Activated T-cell treated with anti-CD3 and anti-CD28 coated beads for 24 hours (primary cell): ENCODE data around the gene DNAH10.

ENCODE experiments used
- DNase-seq: peaks from one replicate; pipeline ENCODE4 v3.0.0-alpha.2; 2020; ENCODE audit warnings: low read depth

The DNAH10 gene

DNA sequence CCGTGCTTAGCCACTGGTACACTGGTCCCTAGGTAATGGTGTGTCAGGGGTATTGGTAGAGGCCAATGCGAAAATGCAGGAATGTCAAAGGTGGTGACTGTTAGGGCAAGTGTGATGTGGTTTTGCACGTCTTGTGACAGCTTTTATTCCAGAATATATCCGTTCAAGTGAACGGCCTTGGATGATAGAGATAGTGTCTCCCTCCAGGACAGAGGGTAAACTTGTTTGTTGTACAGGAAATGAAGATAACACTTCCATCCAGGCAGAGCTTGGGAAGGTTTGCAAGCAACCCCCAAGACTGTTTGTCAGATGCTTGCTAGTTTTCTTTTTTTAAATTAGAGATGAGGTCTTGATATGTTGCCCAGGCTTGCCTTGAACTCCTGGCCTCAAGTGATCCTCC, 84.2 kb downstream of the DNAH10 start:
- DNase-seq = no peak

- DNase-seq = no peak
Observed at GRCh38 chr12:123847019-123847418, 84.9 kb downstream of the DNAH10 start.

- DNase-seq = no peak
Observed at GRCh38 chr12:123847876-123848275, 85.8 kb downstream of the DNAH10 start.

- DNase-seq = no peak
Observed at GRCh38 chr12:123849517-123849916, 87.4 kb downstream of the DNAH10 start.

DNA sequence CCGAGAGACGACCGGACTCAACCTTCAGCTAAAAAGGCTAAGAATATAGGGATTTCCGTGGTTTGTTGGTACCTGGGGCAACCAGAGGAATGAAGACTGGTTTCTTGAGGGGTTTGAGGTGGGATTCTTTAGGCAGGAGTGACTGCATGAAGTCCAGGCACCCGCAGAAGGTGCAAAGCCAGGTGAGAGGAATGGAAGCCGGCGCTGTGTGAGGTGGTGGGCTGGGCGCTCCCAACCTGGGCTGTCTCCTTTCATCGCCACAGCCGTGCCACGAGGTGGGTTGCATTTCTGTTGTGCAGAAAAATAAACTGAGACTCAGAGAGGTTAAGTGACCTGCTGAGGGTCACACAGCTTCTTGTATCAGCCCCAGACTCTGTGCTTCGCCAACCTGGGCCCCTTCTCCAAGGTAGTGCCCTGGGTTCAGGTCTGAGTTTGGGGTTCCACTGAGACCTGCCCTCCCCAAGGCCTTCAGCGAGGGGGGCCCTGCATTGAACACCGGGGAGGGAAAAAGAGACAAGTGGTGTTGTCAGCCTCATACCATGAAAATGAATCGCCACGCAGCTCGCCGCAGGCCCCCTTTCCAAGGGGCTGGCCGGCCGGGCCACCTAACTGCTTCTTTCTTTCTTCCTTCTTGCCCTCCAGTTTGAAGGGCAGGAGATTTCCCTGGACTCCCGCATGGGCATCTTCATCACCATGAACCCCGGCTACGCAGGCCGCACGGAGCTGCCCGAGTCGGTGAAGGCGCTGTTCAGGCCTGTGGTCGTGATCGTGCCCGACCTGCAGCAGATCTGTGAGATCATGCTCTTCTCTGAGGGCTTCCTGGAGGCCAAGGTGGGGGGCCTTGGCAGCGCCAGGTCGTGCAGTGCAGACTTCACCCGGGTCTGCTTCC, 88.4 kb downstream of the DNAH10 start:
- DNase-seq = no peak

DNA sequence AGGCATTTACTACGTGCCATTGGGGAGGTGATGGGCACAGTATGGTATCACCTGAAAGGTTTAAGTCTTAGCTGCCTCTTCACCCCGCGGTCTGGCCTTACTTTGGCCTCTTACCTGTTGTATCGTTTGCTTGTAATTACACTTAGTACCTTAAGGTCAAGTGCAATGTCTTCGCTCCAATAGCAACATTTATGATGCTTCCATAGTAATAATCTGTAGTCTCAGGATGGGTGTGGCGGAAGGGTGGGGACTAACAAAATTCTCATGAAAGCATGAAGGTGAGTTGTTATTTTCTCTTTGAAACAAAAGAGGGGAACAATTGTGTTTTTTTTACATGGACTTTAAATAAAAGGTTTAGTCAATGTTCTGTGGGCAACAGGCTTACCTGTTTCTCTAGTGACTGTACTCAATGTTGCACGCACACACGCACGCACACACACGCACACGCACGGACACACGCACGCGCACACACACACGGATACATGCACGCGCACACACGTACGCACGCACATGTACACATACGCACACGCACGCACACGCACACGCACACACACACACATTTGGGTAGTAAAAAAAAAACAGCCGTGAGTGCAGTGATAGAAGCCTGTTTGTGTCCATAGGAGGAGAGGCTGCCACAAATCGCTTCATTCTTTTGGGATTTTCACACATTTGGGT, 91.4 kb downstream of the DNAH10 start:
- DNase-seq = no peak

DNA sequence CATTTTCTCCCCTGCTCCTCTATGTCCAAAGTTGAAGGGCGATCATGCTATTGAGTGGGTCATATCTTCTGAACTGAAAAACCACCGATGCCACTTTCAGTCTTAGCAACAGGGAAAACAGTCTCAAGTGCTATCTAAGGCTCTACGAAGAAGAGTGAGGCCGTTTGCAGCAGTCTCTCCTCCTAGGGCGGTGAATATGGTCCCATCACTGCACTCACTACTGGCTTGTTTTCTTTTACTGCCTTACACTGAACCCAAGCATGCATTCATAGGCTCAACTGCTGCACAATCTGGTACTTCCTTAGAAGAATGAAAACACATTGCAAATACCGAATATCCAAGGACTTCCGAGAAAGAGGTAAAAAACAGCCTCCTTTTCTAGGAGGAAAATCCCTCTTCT, 92.1 kb downstream of the DNAH10 start:
- no peak for DNase-seq

DNA sequence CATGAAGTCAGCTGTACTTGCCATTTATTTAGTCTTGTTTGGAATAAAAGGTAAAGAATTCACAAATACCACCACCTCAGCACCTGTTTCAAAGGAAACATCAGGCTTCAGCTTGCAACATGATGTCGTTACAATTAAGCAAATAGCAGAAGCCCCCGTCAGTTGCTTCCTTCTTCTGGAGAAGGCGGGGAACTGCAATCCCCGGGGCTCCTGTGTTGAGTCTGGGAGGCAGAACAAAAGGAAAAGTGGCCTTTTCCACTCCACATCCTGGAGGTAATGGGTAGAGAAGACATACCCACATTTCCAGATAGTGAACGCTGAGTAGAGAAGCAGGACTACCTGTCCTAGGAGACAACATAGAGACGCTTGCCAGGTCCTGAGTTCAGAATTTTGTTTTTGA, 92.8 kb downstream of the DNAH10 start:
- no peak for DNase-seq

- no peak for DNase-seq
Observed at GRCh38 chr12:123856681-123857080, 94.6 kb downstream of the DNAH10 start.

DNA sequence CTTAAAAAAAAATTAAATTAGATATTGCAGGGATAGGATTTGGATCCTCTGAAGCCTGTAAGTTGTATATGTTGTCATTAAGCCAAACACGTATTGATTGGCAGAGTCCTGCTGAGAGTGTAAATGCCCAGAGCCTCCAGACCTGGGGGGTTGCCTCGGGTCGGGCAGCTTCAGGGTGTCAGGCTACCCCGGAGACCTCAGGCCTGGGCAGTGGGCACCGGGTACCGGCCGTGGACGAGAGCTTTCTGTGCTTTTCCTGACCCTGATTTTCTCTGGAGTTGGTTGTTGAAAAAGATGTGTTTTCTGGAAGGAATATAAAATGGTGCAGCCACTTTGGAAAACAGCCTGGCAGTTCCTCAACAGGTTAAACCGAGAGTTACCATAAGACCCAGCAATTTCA, 96.1 kb downstream of the DNAH10 start:
- DNase-seq = no peak

DNA sequence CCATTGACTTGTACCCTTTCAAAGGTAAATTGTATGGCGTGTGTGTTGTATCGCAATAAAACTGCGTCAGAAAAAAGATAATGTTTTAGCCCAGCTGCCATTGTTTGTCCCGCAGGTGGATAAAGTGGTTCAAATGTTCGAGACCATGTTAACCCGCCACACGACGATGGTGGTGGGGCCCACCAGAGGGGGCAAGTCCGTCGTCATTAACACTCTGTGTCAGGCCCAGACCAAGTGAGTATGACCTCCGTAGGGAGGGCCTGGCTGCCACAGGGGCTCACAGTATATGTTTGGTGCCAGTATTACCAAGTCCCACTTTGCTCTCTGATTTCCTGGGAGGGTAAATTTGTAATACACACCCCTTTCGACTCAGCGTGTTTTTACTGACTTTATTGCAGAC, 96.9 kb downstream of the DNAH10 start:
- no peak for DNase-seq

DNA sequence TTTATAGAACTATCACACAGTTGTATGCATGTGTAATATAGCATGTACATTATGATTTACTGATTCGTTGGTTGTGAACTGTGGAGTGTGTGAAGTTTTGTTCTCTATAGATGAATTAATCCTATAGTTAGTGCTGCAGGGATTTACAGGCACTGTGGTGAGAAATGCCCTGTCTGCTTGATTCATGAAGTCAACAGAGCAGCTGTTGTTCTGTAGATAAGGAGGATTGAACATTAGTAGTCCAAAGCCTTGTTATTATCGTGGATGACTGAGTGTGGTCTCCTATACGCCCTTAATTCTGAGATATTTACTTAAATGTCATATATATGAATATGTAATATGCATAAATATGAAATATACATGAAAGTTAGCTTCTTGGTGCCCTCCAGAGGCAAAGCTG, 98.3 kb downstream of the DNAH10 start:
- DNase-seq = no peak

DNA sequence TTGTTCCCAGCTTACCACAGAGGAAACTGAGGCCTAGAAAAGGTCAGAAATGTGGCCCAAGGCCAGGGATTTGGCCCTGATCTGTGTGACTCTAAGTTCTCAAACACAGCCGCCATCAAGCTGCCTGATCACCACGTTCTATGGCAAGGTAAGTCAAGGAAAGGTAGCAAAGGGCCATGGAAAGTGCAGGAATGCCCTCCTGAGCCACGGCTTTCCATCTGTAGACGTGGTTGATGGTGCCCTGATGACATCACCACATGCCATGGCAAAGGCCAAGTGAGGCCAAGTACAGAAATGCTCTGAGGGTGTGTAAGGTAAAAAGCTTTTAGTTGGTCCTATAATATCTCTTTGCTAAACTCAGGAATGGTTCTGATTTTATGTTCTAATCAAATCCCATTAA, 99.3 kb downstream of the DNAH10 start:
- no peak for DNase-seq

- no peak for DNase-seq
Observed at GRCh38 chr12:123867141-123867540, 105.0 kb downstream of the DNAH10 start.

DNA sequence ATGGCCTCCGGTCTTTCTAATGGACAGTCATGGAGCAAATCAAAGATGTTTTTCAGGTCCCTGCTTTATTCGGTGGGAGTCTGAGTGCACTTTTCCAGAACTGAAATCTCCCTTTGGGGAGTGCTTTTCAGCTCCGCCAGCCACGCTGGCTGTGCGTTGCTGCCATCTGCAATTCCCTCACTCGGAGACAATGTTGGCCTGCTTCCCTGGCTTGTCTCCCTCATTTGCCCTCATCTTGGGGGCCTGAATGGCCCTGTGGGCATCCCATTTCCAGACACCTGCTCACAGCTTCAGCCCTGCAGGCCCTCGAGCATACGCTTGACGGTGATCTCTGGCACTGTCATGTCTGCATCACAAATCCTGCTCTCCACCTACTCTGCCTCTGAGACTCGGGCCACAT, 106.7 kb downstream of the DNAH10 start:
- DNase-seq = no peak

GRCh38 chr12:123873793-123874192, 111.7 kb downstream of the DNAH10 start:
- no peak for DNase-seq

DNA sequence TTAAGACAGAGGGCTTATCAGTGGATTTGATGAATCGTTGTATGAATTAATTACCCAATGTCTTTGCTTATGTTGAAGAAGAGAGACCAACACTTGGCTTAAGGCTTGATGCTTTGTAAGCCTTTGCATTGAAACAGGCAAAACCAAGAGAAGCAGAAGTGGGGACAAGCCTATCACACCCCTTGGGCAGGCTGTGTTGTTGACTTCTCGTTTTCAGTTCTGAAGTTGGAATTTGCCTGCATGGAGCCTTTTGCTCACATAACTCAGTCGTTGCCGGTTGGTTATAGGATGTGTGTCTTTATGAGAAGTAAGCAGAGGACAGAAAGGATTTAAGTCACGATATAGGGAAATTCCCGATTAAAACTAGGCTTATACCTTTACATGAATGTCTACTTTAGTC, 115.9 kb downstream of the DNAH10 start:
- no peak for DNase-seq

- no peak for DNase-seq
Observed at GRCh38 chr12:123879101-123879500, 117.0 kb downstream of the DNAH10 start.

DNA sequence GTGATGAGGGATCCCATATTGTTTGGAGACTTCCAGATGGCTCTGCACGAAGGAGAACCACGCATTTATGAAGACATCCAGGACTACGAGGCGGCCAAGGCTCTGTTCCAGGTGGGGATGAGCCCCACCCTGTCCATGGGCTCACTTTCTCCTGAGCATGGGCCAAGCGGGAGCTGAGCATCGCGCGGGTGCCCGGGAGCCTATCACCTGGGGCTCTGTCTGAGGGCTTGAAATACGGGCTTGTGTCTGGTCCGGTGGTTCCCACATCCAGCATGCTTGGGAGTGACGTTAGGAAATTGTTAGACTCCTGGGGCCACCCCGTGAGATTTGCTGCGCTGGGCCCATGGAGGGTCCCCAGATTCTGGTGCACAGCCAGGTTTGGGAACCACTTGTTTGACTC, 117.6 kb downstream of the DNAH10 start:
- no peak for DNase-seq

- DNase-seq = no peak
Observed at GRCh38 chr12:123882161-123882705, 120.1 kb downstream of the DNAH10 start.

- DNase-seq = no peak
Observed at GRCh38 chr12:123886258-123886657, 124.2 kb downstream of the DNAH10 start.

- no peak for DNase-seq
Observed at GRCh38 chr12:123886931-123887582, 125.0 kb downstream of the DNAH10 start.

DNA sequence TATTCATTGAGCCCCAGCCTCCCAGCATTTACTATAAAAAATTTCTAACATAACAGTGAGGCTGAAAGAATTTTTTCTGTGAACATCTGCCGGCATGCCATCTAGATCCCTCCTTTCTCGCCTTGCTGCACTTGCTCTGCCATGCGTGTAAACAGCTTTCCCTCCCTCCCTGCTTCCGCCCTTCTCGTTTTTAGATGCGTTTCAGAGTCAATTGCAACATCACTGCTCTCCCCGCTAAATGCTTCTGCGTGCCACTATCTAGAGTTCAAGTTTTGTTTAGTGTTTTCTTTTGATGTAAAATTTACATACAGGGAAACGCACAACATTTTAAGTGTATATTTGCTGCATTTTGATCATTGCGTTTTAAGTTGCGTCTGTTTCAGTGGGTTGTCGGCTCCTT, 126.9 kb downstream of the DNAH10 start:
- no peak for DNase-seq
